GM23338 (cell line): ENCODE data around the gene CYP3A7. TPM values are rescaled to one million over a fixed set of nuclear protein-coding genes. Genes with fewer than 3 reads are reported as not detected.
"Not testable (repeated sequence)": the region's sequence is repeated elsewhere in the genome, so short reads cannot be mapped to it uniquely, and the experiment has no call there.

Experiments
- ATAC-seq: fragments of 200-7000 bp; cut with Tn5 transposase; 3 replicates; pipeline ENCODE4 v1.9.1; 2020
- DNase-seq: peaks from one replicate; pipeline ENCODE4 v3.0.0-alpha.2; 2015; ENCODE audit warnings: low spot score
- H2AFZ ChIP-seq: fragments of 200-600 bp; sonication (generic); 2 replicates; pipeline ENCODE4 v1.8.0; 2016; ENCODE audit warnings: antibody characterized with exemption, mild to moderate bottlenecking, moderate library complexity
- H3F3A ChIP-seq: fragments of 200-600 bp; sonication (generic); replicated peaks from 2 replicates; pipeline ENCODE4 v1.8.0; 2017; ENCODE audit warnings: antibody characterized with exemption, mixed run types, low read depth
- H3K27ac ChIP-seq: fragments of 200-600 bp; sonication (generic); 2 replicates; pipeline ENCODE4 v1.6.1; 2016; ENCODE audit warnings: low read depth
- H3K27me3 ChIP-seq: fragments of 200-600 bp; sonication (generic); 2 replicates; pipeline ENCODE4 v1.8.0; 2016; ENCODE audit warnings: mild to moderate bottlenecking, mixed run types, moderate library complexity; ENCODE audit not compliant: insufficient read depth
- H3K36me3 ChIP-seq: fragments of 200-600 bp; sonication (generic); 2 replicates; pipeline ENCODE4 v1.8.0; 2016; ENCODE audit warnings: mild to moderate bottlenecking; ENCODE audit not compliant: insufficient read depth
- H3K4me1 ChIP-seq: fragments of 200-600 bp; sonication (generic); 2 replicates; pipeline ENCODE4 v1.8.0; 2016; ENCODE audit warnings: mild to moderate bottlenecking, moderate library complexity; ENCODE audit not compliant: insufficient read depth
- H3K4me2 ChIP-seq: fragments of 200-600 bp; sonication (generic); 2 replicates; pipeline ENCODE4 v1.7.1; 2017; ENCODE audit warnings: mixed run types
- H3K4me3 ChIP-seq: fragments of 200-600 bp; sonication (generic); 2 replicates; pipeline ENCODE4 v1.6.1; 2016; ENCODE audit warnings: mixed run types
- H3K79me2 ChIP-seq: fragments of 200-600 bp; sonication (generic); replicated peaks from 2 replicates; pipeline ENCODE4 v1.8.0; 2017; ENCODE audit warnings: mild to moderate bottlenecking; ENCODE audit not compliant: insufficient read depth
- H3K9me2 ChIP-seq: fragments of 200-600 bp; sonication (generic); 2 replicates; pipeline ENCODE4 v1.8.0; 2017; ENCODE audit not compliant: insufficient read depth
- H4K20me1 ChIP-seq: fragments of 200-600 bp; sonication (generic); replicated peaks from 2 replicates; pipeline ENCODE4 v1.8.0; 2017; ENCODE audit warnings: mild to moderate bottlenecking; ENCODE audit not compliant: insufficient read depth
- H3K27ac Mint-ChIP-seq: 2 replicates; pipeline ENCODE4 v1.8.0; 2020; ENCODE audit warnings: inconsistent platforms, mild to moderate bottlenecking, moderate library complexity, mixed read lengths
- H3K27me3 Mint-ChIP-seq: 3 replicates; pipeline ENCODE4 v1.8.0; 2022; ENCODE audit warnings: low read depth, mild to moderate bottlenecking, moderate library complexity, mixed read lengths, inconsistent platforms; ENCODE audit not compliant: insufficient read depth, poor library complexity
- H3K36me3 Mint-ChIP-seq: 3 replicates; pipeline ENCODE4 v1.8.0; 2021; ENCODE audit warnings: low read depth, mild to moderate bottlenecking, inconsistent platforms, moderate library complexity, mixed read lengths
- H3K4me1 Mint-ChIP-seq: 3 replicates; pipeline ENCODE4 v1.8.0; 2020; ENCODE audit warnings: mild to moderate bottlenecking, inconsistent platforms, mixed read lengths
- H3K4me3 Mint-ChIP-seq: 3 replicates; pipeline ENCODE4 v1.8.0; 2021; ENCODE audit warnings: moderate library complexity, mild to moderate bottlenecking, inconsistent platforms, mixed read lengths
- H3K9me3 Mint-ChIP-seq: 3 replicates; pipeline ENCODE4 v1.8.0; 2020; ENCODE audit warnings: moderate library complexity, mild to moderate bottlenecking, inconsistent platforms, mixed read lengths
- CREB1 ChIP-seq: fragments of 250-450 bp; sonication (Bioruptor Pico); IDR thresholded peaks from 2 replicates; pipeline ENCODE4 v1.5.0; 2020; ENCODE audit warnings: low read depth, mild to moderate bottlenecking, moderate library complexity
- EZH2phosphoT487 ChIP-seq: fragments of 200-600 bp; sonication (generic); IDR thresholded peaks from one replicate; pipeline ENCODE4 v1.8.1; 2018; ENCODE audit warnings: antibody characterized with exemption; ENCODE audit not compliant: unreplicated experiment
- NANOG ChIP-seq: IDR thresholded peaks from 2 replicates; pipeline ENCODE4 v1.6.1; 2016; ENCODE audit warnings: antibody characterized with exemption, borderline replicate concordance
- STAT1 ChIP-seq: IDR thresholded peaks from one replicate; pipeline ENCODE4 v1.6.1; 2016; ENCODE audit warnings: antibody characterized with exemption; ENCODE audit not compliant: unreplicated experiment
- ZNF114 ChIP-seq: fragments of 250-450 bp; sonication (Bioruptor Pico); IDR thresholded peaks from 2 replicates; pipeline ENCODE4 v1.5.0; 2020; ENCODE audit warnings: mild to moderate bottlenecking, moderate library complexity
- polyA plus RNA-seq: library from polyadenylated mRNA; unstranded; fragments of >200 nt; fragmentation: Nextera tagmentation; extraction: Ambion mirVana; gene quantifications from 2 replicates; pipeline ENCODE4 v1.2.1, GENCODE V29; 2016
- total RNA-seq: library from RNA; depleted of rRNA; stranded (reverse); fragments of >200 nt; shearing (Covaris generic); gene quantifications from 2 replicates; pipeline ENCODE4 v1.2.3, GENCODE V29; 2014
- TF ChIP-seq, protein P1 (sequence below): fragments of 250-450 bp; sonication (Bioruptor Pico); IDR thresholded peaks from 2 replicates; pipeline ENCODE4 v1.5.0; 2020; ENCODE audit warnings: mild to moderate bottlenecking, moderate library complexity
- TF ChIP-seq, protein P2 (sequence below), 2 experiments: fragments of 200-600 bp in 1 of 2; sonication (generic) in 1 of 2; conservative IDR thresholded peaks; 2 replicates each; pipeline versions ENCODE4 v1.5.1 to v1.6.1; 2016 to 2017; ENCODE audit warnings: antibody characterized with exemption in 2 of 2, low read depth in 2 of 2, mild to moderate bottlenecking in 2 of 2, moderate library complexity in 1 of 2
- TF ChIP-seq, protein P3 (sequence below): IDR thresholded peaks from one replicate; pipeline ENCODE4 v1.6.1; 2018; ENCODE audit warnings: antibody characterized with exemption; ENCODE audit not compliant: unreplicated experiment

CYP3A7 gene
- total and polyA plus RNA-seq, 2 experiments from 2014 or later, result 0.19 TPM; not detected in 1

DNA sequence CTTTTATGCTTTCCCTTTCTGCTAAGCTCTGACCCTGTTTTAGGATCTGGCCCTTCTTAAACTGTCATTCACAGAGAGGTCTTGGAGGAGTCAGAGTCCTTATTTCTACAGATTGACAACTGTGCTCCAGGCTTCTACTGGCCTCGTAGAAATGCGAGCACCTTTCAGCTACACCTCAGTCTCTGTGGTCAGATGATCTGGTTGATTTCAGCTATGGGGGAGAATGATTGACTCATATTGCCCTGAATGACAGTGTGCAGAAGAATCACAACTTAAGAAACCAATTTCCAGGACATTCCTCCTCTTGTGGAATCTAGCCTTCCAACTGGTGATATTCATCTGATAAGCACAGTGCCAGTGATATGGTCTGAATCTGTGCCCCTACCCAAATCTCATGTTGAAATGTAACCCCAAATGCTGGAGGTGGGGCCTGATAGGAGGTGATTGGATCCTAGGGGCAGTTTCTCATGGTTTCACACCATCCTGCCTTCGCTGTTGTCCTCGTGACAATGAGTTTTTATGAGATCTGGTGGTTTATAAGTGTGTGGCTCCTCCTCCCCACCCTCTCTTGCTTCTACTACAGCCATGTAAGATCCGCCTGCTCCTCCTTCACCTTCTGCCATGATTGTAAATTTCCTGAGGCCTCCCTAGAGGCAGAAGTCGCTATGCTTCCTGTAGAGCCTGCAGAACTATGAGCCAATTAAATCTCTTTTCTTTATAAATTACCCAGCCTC, 14.0 kb upstream of the CYP3A7 start (continued):
- TF ChIP-seq, protein P1, sequence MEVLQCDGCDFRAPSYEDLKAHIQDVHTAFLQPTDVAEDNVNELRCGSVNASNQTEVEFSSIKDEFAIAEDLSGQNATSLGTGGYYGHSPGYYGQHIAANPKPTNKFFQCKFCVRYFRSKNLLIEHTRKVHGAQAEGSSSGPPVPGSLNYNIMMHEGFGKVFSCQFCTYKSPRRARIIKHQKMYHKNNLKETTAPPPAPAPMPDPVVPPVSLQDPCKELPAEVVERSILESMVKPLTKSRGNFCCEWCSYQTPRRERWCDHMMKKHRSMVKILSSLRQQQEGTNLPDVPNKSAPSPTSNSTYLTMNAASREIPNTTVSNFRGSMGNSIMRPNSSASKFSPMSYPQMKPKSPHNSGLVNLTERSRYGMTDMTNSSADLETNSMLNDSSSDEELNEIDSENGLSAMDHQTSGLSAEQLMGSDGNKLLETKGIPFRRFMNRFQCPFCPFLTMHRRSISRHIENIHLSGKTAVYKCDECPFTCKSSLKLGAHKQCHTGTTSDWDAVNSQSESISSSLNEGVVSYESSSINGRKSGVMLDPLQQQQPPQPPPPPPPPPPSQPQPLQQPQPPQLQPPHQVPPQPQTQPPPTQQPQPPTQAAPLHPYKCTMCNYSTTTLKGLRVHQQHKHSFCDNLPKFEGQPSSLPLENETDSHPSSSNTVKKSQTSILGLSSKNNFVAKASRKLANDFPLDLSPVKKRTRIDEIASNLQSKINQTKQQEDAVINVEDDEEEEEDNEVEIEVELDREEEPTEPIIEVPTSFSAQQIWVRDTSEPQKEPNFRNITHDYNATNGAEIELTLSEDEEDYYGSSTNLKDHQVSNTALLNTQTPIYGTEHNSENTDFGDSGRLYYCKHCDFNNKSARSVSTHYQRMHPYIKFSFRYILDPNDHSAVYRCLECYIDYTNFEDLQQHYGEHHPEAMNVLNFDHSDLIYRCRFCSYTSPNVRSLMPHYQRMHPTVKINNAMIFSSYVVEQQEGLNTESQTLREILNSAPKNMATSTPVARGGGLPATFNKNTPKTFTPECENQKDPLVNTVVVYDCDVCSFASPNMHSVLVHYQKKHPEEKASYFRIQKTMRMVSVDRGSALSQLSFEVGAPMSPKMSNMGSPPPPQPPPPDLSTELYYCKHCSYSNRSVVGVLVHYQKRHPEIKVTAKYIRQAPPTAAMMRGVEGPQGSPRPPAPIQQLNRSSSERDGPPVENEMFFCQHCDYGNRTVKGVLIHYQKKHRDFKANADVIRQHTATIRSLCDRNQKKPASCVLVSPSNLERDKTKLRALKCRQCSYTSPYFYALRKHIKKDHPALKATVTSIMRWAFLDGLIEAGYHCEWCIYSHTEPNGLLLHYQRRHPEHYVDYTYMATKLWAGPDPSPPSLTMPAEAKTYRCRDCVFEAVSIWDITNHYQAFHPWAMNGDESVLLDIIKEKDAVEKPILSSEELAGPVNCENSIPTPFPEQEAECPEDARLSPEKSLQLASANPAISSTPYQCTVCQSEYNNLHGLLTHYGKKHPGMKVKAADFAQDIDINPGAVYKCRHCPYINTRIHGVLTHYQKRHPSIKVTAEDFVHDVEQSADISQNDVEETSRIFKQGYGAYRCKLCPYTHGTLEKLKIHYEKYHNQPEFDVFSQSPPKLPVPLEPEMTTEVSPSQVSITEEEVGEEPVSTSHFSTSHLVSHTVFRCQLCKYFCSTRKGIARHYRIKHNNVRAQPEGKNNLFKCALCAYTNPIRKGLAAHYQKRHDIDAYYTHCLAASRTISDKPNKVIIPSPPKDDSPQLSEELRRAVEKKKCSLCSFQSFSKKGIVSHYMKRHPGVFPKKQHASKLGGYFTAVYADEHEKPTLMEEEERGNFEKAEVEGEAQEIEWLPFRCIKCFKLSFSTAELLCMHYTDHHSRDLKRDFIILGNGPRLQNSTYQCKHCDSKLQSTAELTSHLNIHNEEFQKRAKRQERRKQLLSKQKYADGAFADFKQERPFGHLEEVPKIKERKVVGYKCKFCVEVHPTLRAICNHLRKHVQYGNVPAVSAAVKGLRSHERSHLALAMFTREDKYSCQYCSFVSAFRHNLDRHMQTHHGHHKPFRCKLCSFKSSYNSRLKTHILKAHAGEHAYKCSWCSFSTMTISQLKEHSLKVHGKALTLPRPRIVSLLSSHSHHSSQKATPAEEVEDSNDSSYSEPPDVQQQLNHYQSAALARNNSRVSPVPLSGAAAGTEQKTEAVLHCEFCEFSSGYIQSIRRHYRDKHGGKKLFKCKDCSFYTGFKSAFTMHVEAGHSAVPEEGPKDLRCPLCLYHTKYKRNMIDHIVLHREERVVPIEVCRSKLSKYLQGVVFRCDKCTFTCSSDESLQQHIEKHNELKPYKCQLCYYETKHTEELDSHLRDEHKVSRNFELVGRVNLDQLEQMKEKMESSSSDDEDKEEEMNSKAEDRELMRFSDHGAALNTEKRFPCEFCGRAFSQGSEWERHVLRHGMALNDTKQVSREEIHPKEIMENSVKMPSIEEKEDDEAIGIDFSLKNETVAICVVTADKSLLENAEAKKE, result no peak
- TF ChIP-seq, protein P2, sequence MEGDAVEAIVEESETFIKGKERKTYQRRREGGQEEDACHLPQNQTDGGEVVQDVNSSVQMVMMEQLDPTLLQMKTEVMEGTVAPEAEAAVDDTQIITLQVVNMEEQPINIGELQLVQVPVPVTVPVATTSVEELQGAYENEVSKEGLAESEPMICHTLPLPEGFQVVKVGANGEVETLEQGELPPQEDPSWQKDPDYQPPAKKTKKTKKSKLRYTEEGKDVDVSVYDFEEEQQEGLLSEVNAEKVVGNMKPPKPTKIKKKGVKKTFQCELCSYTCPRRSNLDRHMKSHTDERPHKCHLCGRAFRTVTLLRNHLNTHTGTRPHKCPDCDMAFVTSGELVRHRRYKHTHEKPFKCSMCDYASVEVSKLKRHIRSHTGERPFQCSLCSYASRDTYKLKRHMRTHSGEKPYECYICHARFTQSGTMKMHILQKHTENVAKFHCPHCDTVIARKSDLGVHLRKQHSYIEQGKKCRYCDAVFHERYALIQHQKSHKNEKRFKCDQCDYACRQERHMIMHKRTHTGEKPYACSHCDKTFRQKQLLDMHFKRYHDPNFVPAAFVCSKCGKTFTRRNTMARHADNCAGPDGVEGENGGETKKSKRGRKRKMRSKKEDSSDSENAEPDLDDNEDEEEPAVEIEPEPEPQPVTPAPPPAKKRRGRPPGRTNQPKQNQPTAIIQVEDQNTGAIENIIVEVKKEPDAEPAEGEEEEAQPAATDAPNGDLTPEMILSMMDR (conservative IDR thresholded peaks at IDR 0.05; ENCODE audit: low read depth in 2 of 2), result no peak
- TF ChIP-seq, protein P3, sequence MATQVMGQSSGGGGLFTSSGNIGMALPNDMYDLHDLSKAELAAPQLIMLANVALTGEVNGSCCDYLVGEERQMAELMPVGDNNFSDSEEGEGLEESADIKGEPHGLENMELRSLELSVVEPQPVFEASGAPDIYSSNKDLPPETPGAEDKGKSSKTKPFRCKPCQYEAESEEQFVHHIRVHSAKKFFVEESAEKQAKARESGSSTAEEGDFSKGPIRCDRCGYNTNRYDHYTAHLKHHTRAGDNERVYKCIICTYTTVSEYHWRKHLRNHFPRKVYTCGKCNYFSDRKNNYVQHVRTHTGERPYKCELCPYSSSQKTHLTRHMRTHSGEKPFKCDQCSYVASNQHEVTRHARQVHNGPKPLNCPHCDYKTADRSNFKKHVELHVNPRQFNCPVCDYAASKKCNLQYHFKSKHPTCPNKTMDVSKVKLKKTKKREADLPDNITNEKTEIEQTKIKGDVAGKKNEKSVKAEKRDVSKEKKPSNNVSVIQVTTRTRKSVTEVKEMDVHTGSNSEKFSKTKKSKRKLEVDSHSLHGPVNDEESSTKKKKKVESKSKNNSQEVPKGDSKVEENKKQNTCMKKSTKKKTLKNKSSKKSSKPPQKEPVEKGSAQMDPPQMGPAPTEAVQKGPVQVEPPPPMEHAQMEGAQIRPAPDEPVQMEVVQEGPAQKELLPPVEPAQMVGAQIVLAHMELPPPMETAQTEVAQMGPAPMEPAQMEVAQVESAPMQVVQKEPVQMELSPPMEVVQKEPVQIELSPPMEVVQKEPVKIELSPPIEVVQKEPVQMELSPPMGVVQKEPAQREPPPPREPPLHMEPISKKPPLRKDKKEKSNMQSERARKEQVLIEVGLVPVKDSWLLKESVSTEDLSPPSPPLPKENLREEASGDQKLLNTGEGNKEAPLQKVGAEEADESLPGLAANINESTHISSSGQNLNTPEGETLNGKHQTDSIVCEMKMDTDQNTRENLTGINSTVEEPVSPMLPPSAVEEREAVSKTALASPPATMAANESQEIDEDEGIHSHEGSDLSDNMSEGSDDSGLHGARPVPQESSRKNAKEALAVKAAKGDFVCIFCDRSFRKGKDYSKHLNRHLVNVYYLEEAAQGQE, result no peak
- TF ChIP-seq EZH2phosphoT487 (no peak), ZNF114 (CRISPR knock-in tag) (no peak), CREB1 (CRISPR knock-in tag) (no peak), STAT1 (no peak), NANOG (no peak)

DNA sequence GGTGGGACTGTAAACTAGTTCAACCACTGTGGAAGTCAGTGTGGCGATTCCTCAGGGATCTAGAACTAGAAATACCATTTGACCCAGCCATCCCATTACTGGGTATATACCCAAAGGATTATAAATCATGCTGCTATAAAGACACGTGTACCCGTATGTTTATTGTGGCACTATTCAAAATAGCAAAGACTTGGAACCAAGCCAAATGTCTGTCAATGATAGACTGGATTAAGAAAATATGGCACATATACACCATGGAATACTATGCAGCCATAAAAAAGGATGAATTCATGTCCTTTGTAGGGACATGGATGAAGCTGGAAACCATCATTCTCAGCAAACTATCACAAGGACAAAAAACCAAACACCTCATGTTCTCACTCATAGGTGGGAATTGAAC, 11.9 kb upstream of the CYP3A7 start:
- not testable (repeated sequence) for H3F3A ChIP-seq, ATAC-seq, DNase-seq, H2AFZ ChIP-seq, H3K4me3 Mint-ChIP-seq, H3K27ac ChIP-seq, H3K27ac Mint-ChIP-seq, H3K79me2 ChIP-seq, H3K36me3 ChIP-seq, H3K36me3 Mint-ChIP-seq, H3K27me3 ChIP-seq, H3K4me1 Mint-ChIP-seq, H4K20me1 ChIP-seq, H3K4me3 ChIP-seq, H3K4me2 ChIP-seq, H3K9me3 Mint-ChIP-seq, H3K4me1 ChIP-seq, H3K9me2 ChIP-seq, H3K27me3 Mint-ChIP-seq

DNA sequence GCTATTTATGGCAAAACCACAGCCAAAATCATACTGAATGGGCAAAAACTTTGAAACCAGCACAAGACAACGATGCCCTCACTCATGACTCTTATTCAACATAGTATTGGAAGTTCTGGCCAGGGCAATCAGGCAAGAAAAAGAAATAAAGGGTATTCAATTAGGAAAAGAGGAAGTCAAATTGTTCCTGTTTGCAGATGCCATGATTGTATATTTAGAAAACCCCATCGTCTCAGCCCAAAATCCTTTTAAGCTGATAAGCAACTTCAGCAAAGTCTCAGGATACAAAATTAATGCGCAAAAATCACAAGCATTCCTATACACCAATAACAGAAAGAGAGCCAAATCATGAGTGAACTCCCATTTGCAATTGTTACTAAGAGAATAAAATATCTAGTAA, 10.4 kb upstream of the CYP3A7 start:
- H3K9me3 Mint-ChIP-seq, DNase-seq, H3K4me2 ChIP-seq, H2AFZ ChIP-seq, H3K27ac ChIP-seq, H3K27me3 Mint-ChIP-seq, H3K36me3 Mint-ChIP-seq, H3K4me1 Mint-ChIP-seq, H4K20me1 ChIP-seq, H3F3A ChIP-seq, ATAC-seq, H3K4me1 ChIP-seq, H3K27ac Mint-ChIP-seq, H3K36me3 ChIP-seq, H3K27me3 ChIP-seq, H3K9me2 ChIP-seq, H3K79me2 ChIP-seq, H3K4me3 Mint-ChIP-seq, H3K4me3 ChIP-seq: not testable (repeated sequence)
